CD4-positive, alpha-beta T cell (primary cell): ENCODE measurements around the gene SLC34A1. TPM values are rescaled to one million over a fixed set of nuclear protein-coding genes. Genes with fewer than 3 reads are reported as not detected.

Experiments used
- ATAC-seq: fragments of 200-7000 bp; cut with Tn5 transposase; one replicate; pipeline ENCODE4 v1.10.0; 2022; ENCODE audit warnings: mild to moderate bottlenecking; ENCODE audit not compliant: poor library complexity
- CTCF ChIA-PET: fragments of 350-600 bp; sonication (Branson Sonifier 250); formaldehyde crosslinking; loops from one replicate; lab custom pipeline; 2021; ENCODE audit warnings: antibody characterized with exemption, inconsistent platforms; lab: Charles Lee
- POLR2A ChIA-PET: fragments of 350-600 bp; sonication (Branson Sonifier 250); formaldehyde crosslinking; loops from one replicate; lab custom pipeline; 2021; ENCODE audit warnings: antibody characterized with exemption, inconsistent platforms; lab: Charles Lee
- DNase-seq, 14 experiments: peaks; one replicate each; pipeline ENCODE4 v3.0.0-alpha.2; 2013 to 2020; ENCODE audit warnings: mixed read lengths in 2 of 14
- H3K27ac ChIP-seq, 2 donors: one replicate each; pipeline versions ENCODE4 v1.5.1 to v1.7.0; 2013; ENCODE audit warnings: low read length in 2 of 2, low read depth in 1 of 2, mild to moderate bottlenecking in 1 of 2
- H3K27me3 ChIP-seq, 2 experiments: 1 replicate in 1 of 2; 2 replicates in 1 of 2; pipeline versions ENCODE4 v1.6.1 to v1.7.0; 2013; ENCODE audit warnings: low read length in 2 of 2, control low read depth in 1 of 2, mild to moderate bottlenecking in 1 of 2, moderate library complexity in 1 of 2; ENCODE audit not compliant: insufficient read depth in 2 of 2, control insufficient read depth in 1 of 2
- H3K36me3 ChIP-seq: one replicate; pipeline ENCODE4 v1.6.1; 2013; ENCODE audit warnings: low read length, control low read depth; ENCODE audit not compliant: insufficient read depth
- H3K4me1 ChIP-seq: one replicate; pipeline ENCODE4 v1.6.1; 2013; ENCODE audit warnings: low read length, control low read depth; ENCODE audit not compliant: insufficient read depth
- H3K4me3 ChIP-seq: one replicate; pipeline ENCODE4 v1.5.1; 2013; ENCODE audit warnings: mild to moderate bottlenecking, low read length, moderate library complexity
- H3K9me3 ChIP-seq, 2 experiments: 1 replicate in 1 of 2; 2 replicates in 1 of 2; pipeline versions ENCODE4 v1.6.1 to v1.7.0; 2013; ENCODE audit warnings: low read length in 2 of 2, mild to moderate bottlenecking in 2 of 2, control low read depth in 1 of 2, moderate library complexity in 1 of 2; ENCODE audit not compliant: control insufficient read depth in 1 of 2, insufficient read depth in 1 of 2
- H3K27ac Mint-ChIP-seq: one replicate; pipeline ENCODE4 v1.8.0; 2020; ENCODE audit warnings: mixed read lengths
- H3K27me3 Mint-ChIP-seq: one replicate; pipeline ENCODE4 v1.8.0; 2021; ENCODE audit warnings: mixed read lengths
- H3K36me3 Mint-ChIP-seq: one replicate; pipeline ENCODE4 v1.8.0; 2021; ENCODE audit warnings: low read depth, mixed read lengths
- H3K4me1 Mint-ChIP-seq: one replicate; pipeline ENCODE4 v1.8.0; 2021; ENCODE audit warnings: low read depth, mixed read lengths
- H3K4me3 Mint-ChIP-seq: one replicate; pipeline ENCODE4 v1.8.0; 2020; ENCODE audit warnings: mild to moderate bottlenecking, mixed read lengths
- H3K9me3 Mint-ChIP-seq: one replicate; pipeline ENCODE4 v1.8.0; 2020; ENCODE audit warnings: mixed read lengths
- intact Hi-C, 2 experiments: fragments of 100-400 bp; cut with DNase I in 1 of 2; cut with micrococcal nuclease in 1 of 2; formaldehyde crosslinking; loops; one replicate each; pipeline versions ENCODE4 v1.15.1 to v1.9.0; 2023 to 2025; cut with DNase I, micrococcal nuclease
- total RNA-seq, 174 experiments: library from RNA in 2 of 174; stranded (reverse) in 2 of 174; gene quantifications; one replicate each; pipeline ENCODE4 v1.2.3 and lab custom pipeline; 2021 to 2026
- TF ChIP-seq, protein P1 (sequence below): fragments of 200-600 bp; IDR thresholded peaks from one replicate; pipeline ENCODE4 v1.8.0; 2022; ENCODE audit warnings: antibody characterized with exemption, mild to moderate bottlenecking

Gene SLC34A1
- total RNA-seq, 2 experiments from 2014 or later, result not detected

DNA sequence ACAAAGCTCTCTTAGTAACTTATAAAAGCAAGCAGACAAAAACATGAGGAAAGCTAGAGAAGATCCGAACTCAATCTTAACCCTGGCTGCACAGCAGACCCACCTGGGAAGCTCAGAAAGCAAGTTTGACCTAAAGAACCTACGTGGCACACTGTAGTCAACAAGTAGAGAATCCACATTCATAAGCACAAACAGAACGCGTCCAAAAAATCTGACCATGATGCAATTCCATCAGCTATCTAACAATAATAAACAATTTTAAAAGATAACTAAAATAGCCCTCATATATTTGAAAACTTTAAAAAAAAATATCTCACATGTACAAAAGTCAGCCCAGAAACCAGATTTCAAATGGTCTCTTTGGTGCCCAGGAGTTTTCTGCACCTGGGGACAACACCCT lies 37.4 kb upstream of the SLC34A1 start:
- peaks cover 56% of the 10 kb centered on the region for H3K4me1 Mint-ChIP-seq
- H3K27ac Mint-ChIP-seq, result no peak overlapping the region
- TF ChIP-seq, protein P1, sequence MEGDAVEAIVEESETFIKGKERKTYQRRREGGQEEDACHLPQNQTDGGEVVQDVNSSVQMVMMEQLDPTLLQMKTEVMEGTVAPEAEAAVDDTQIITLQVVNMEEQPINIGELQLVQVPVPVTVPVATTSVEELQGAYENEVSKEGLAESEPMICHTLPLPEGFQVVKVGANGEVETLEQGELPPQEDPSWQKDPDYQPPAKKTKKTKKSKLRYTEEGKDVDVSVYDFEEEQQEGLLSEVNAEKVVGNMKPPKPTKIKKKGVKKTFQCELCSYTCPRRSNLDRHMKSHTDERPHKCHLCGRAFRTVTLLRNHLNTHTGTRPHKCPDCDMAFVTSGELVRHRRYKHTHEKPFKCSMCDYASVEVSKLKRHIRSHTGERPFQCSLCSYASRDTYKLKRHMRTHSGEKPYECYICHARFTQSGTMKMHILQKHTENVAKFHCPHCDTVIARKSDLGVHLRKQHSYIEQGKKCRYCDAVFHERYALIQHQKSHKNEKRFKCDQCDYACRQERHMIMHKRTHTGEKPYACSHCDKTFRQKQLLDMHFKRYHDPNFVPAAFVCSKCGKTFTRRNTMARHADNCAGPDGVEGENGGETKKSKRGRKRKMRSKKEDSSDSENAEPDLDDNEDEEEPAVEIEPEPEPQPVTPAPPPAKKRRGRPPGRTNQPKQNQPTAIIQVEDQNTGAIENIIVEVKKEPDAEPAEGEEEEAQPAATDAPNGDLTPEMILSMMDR, result no peak
- H3K9me3 ChIP-seq, result no peaks in the 10 kb centered on the region
- H3K4me1 ChIP-seq, result peaks cover 38% of the 10 kb centered on the region
- H3K9me3 Mint-ChIP-seq, result no peaks in the 10 kb centered on the region
- intact Hi-C loops, result no loop called here
- peaks cover 53% of the 10 kb centered on the region for H3K36me3 ChIP-seq
- H3K27me3 ChIP-seq, result no peaks in the 10 kb centered on the region
- no peak for ATAC-seq
- no peak overlapping the region for H3K4me3 Mint-ChIP-seq
- H3K27ac ChIP-seq, result no peak overlapping the region
- no peak overlapping the region for H3K4me3 ChIP-seq
- H3K36me3 Mint-ChIP-seq, result peaks cover 63% of the 10 kb centered on the region
- CTCF ChIA-PET, result interaction anchor here (1.0 to 1.7 kb wide), 3 partner anchors 24 to 55 kb away, joined by 3 to 4 read pairs (median 3); no protein-coding TSS in a partner anchor
- DNase-seq, result no peak
- POLR2A ChIA-PET, result interaction anchor here (1.2 kb wide), 1 partner anchor 26 kb away, joined by 3 read pairs; no protein-coding TSS in a partner anchor
- H3K27me3 Mint-ChIP-seq, result no peaks in the 10 kb centered on the region

DNA sequence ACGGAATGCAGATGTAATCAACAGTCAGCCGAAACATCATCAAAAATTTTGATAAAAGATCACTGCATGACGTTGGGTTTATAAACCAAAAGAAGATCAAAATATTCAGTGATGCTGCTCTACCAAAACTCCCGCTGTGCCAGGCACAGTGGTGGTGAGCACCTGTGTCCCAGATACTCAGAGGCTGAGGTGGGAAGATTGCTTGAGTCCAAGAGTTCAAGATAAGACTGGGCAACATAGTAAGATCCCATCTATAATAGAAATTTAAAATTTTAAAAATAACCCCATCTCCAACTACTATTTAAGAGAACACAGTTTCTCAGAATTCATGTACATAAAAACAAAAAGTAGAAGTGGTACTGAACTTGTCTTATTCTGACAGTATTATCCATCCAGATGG lies 36.5 kb upstream of the SLC34A1 start:
- Histone ChIP-seq H3K4me3 (no peak overlapping the region), H3K27ac (no peak overlapping the region), H3K9me3 (no peaks in the 10 kb centered on the region), H3K36me3 (peaks cover 44% of the 10 kb centered on the region), H3K4me1 (peaks cover 44% of the 10 kb centered on the region), H3K27me3 (no peaks in the 10 kb centered on the region)
- intact Hi-C loops, result no loop called here
- ChIA-PET CTCF (interaction anchor here (1.5 kb wide), 1 partner anchor 38 kb away, joined by 3 read pairs; no protein-coding TSS in a partner anchor), POLR2A (interaction anchor here (1.2 kb wide), 1 partner anchor 25 kb away, joined by 3 read pairs; no protein-coding TSS in a partner anchor)
- ATAC-seq (no peak), DNase-seq (no peak)
- TF ChIP-seq, protein P1, result no peak
- no peaks in the 10 kb centered on the region for H3K27me3 Mint-ChIP-seq
- H3K4me1 Mint-ChIP-seq, result peaks cover 60% of the 10 kb centered on the region
- H3K4me3 Mint-ChIP-seq, result no peak overlapping the region
- H3K27ac Mint-ChIP-seq, result no peak overlapping the region
- H3K36me3 Mint-ChIP-seq, result peaks cover 58% of the 10 kb centered on the region
- no peaks in the 10 kb centered on the region for H3K9me3 Mint-ChIP-seq

DNA sequence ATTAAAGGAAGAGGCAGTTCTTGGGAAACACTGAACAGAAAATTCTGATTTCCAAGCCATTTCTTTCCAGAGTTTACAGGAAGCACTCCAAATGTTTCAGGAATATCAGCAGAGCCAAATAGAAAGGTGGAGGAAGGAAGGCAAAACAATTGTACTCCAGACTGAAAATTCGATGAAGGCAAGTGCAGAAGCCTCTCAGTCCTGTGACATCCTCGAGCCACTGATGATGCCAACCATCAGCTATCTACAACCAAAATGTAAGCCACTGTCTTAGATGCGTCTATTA lies 34.9 kb upstream of the SLC34A1 start:
- Mint-ChIP-seq H3K27ac (peak overlapping the region; percentile 98), H3K36me3 (peaks cover 50% of the 10 kb centered on the region), H3K4me3 (peak overlapping the region; percentile 95), H3K9me3 (no peaks in the 10 kb centered on the region), H3K4me1 (peaks cover 55% of the 10 kb centered on the region), H3K27me3 (no peaks in the 10 kb centered on the region)
- TF ChIP-seq, protein P1, result no peak
- ATAC-seq, result no peak
- Histone ChIP-seq H3K27ac (no peak overlapping the region), H3K4me3 (no peak overlapping the region), H3K36me3 (peaks cover 33% of the 10 kb centered on the region), H3K4me1 (peaks cover 44% of the 10 kb centered on the region), H3K9me3 (no peaks in the 10 kb centered on the region), H3K27me3 (no peaks in the 10 kb centered on the region)
- ChIA-PET CTCF (interaction anchor here (1.6 kb wide), 1 partner anchor 41 kb away, joined by 5 read pairs; no protein-coding TSS in a partner anchor), POLR2A (interaction anchor here (0.7 kb wide), 1 partner anchor 22 kb away, joined by 3 read pairs; no protein-coding TSS in a partner anchor)
- intact Hi-C loops, result no loop called here
- DNase-seq, result no peak
